Kidney epithelial cell (primary cell): ENCODE results near the gene LDLRAD2. TPM values are rescaled to one million over a fixed set of nuclear protein-coding genes. Genes with fewer than 3 reads are reported as not detected.

ENCODE experiments used
- DNase-seq: peaks from one replicate; pipeline ENCODE4 v3.0.0-alpha.2; 2010; ENCODE audit warnings: low read depth
- H3K27me3 ChIP-seq: 2 replicates; pipeline ENCODE4 v1.6.0; 2011; ENCODE audit warnings: low read length; ENCODE audit not compliant: control insufficient read depth, insufficient read depth
- H3K36me3 ChIP-seq: 2 replicates; pipeline ENCODE4 v1.5.1; 2011; ENCODE audit warnings: low read length; ENCODE audit not compliant: control insufficient read depth, insufficient read depth
- H3K4me3 ChIP-seq: 2 replicates; pipeline ENCODE4 v1.5.1; 2011; ENCODE audit warnings: low read depth, mild to moderate bottlenecking, control low read depth, low read length
- CTCF ChIP-seq: IDR thresholded peaks from 2 replicates; pipeline ENCODE4 v1.5.1; 2011; ENCODE audit warnings: mild to moderate bottlenecking, moderate library complexity, low read length, control low read depth, inconsistent platforms; ENCODE audit not compliant: insufficient read depth, poor library complexity, severe bottlenecking
- total RNA-seq: library from RNA; depleted of rRNA; stranded (reverse); fragments of >200 nt; gene quantifications from 2 replicates; pipeline ENCODE4 v1.2.3, GENCODE V29; 2015

The LDLRAD2 gene
- total RNA-seq, 1 donor from 2014 or later: not detected

GRCh38 chr1:21799730-21800129, 12.3 kb upstream of the LDLRAD2 start:
- Histone ChIP-seq H3K4me3 (no peak overlapping the region), H3K36me3 (no peaks in the 10 kb centered on the region), H3K27me3 (no peaks in the 10 kb centered on the region)
- no peak for TF ChIP-seq CTCF
- DNase-seq: no peak

GRCh38 chr1:21801100-21801499, 11.0 kb upstream of the LDLRAD2 start:
- no peak for DNase-seq
- Histone ChIP-seq H3K36me3 (no peaks in the 10 kb centered on the region), H3K4me3 (no peak overlapping the region), H3K27me3 (no peaks in the 10 kb centered on the region)
- TF ChIP-seq CTCF: no peak

- H3K36me3 ChIP-seq: no peaks in the 10 kb centered on the region
- DNase-seq: no peak
- no peak for TF ChIP-seq CTCF
- no peaks in the 10 kb centered on the region for H3K27me3 ChIP-seq
- no peak overlapping the region for H3K4me3 ChIP-seq
Measured at GRCh38 chr1:21804536-21804935, 7.5 kb upstream of the LDLRAD2 start.

- no peaks in the 10 kb centered on the region for H3K27me3 ChIP-seq
- TF ChIP-seq CTCF: no peak
- DNase-seq: no peak
- H3K36me3 ChIP-seq: no peaks in the 10 kb centered on the region
- no peak overlapping the region for H3K4me3 ChIP-seq
Measured at GRCh38 chr1:21813542-21813941, 1.5 kb downstream of the LDLRAD2 start.

GRCh38 chr1:21814241-21814918, 2.3 kb downstream of the LDLRAD2 start:
- peak; percentile 66 for TF ChIP-seq CTCF
- no peak for DNase-seq
- H3K4me3 ChIP-seq: peak overlapping the region; percentile 36
- H3K36me3 ChIP-seq: no peaks in the 10 kb centered on the region
- no peaks in the 10 kb centered on the region for H3K27me3 ChIP-seq

GRCh38 chr1:21814981-21815582, 3.0 kb downstream of the LDLRAD2 start:
- no peak for TF ChIP-seq CTCF
- no peaks in the 10 kb centered on the region for H3K36me3 ChIP-seq
- no peaks in the 10 kb centered on the region for H3K27me3 ChIP-seq
- DNase-seq: no peak
- no peak overlapping the region for H3K4me3 ChIP-seq
